ENCODE results near the gene NCL. TPM values are rescaled to one million over a fixed set of nuclear protein-coding genes. Genes with fewer than 3 reads are reported as not detected.

Gene NCL
- total RNA-seq, 1 experiment from 2014 or later: 557 TPM

DNA sequence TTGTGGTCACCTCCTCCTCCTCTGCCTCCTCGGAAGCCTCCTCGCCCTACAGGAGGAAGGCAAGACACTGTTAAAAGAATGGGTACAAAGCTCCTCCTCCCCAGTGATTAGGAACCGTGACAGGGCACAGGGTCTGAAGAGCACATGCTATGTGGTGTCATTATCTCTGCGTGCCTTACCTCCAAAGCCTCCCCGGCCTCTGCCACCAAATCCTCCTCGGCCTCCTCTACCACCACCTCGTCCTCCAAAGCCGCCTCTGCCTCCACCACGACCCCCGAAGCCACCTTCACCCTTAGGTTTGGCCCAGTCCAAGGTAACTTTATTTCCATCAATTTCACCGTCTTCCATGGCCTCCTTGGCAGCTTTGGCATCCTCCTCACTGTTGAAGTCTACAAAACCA is 9.1 kb downstream of the NCL start:
- ChIA-PET CTCF (interaction anchor here (0.7 kb wide), 1 partner anchor 351 kb away, joined by 4 read pairs; no protein-coding TSS in a partner anchor), POLR2A (ENCODE audit: unreplicated experiment) (interaction anchor here (0.6 to 0.7 kb wide), 2 partner anchors 44 to 65 kb away, joined by 3 to 7 read pairs; no protein-coding TSS in a partner anchor)
- no peak for DNase-seq
- H3K36me3 ChIP-seq (ENCODE audit: low read depth): peaks cover 53% of the 10 kb centered on the region
- TSS peak; percentile 40 for BruUV-seq (replicated peaks)
- H3K4me1 ChIP-seq (replicated peaks; ENCODE audit: insufficient read depth): no peaks in the 10 kb centered on the region
- H3K9me2 ChIP-seq (ENCODE audit: insufficient read depth): no peaks in the 10 kb centered on the region
- peaks cover 38% of the 10 kb centered on the region for H3K79me2 ChIP-seq (ENCODE audit: low read depth)
- H2AFZ ChIP-seq: no peak overlapping the region
- no peaks in the 10 kb centered on the region for H3K27me3 ChIP-seq (ENCODE audit: insufficient read depth, low read depth)
- H4K20me1 ChIP-seq (ENCODE audit: insufficient read depth): peaks cover 75% of the 10 kb centered on the region
- H3K4me2 ChIP-seq: no peak overlapping the region
- H3K9me3 ChIP-seq (ENCODE audit: insufficient read depth, low read depth): no peaks in the 10 kb centered on the region
- intact Hi-C loops (cut with micrococcal nuclease; ENCODE audit: unreplicated experiment): loop anchor here (10.0 kb wide), 1 partner anchor 630 kb away; no protein-coding TSS in a partner anchor
- no peak for TF ChIP-seq EZH2 (IDR thresholded peaks at IDR 0.05; ENCODE audit: low read depth)
- TF ChIP-seq, protein P1, sequence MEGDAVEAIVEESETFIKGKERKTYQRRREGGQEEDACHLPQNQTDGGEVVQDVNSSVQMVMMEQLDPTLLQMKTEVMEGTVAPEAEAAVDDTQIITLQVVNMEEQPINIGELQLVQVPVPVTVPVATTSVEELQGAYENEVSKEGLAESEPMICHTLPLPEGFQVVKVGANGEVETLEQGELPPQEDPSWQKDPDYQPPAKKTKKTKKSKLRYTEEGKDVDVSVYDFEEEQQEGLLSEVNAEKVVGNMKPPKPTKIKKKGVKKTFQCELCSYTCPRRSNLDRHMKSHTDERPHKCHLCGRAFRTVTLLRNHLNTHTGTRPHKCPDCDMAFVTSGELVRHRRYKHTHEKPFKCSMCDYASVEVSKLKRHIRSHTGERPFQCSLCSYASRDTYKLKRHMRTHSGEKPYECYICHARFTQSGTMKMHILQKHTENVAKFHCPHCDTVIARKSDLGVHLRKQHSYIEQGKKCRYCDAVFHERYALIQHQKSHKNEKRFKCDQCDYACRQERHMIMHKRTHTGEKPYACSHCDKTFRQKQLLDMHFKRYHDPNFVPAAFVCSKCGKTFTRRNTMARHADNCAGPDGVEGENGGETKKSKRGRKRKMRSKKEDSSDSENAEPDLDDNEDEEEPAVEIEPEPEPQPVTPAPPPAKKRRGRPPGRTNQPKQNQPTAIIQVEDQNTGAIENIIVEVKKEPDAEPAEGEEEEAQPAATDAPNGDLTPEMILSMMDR (conservative IDR thresholded peaks at IDR 0.05): no peak
- H3K4me3 ChIP-seq: no peak overlapping the region
- H3K27ac ChIP-seq: no peak overlapping the region
- peaks cover 98% of the 10 kb centered on the region for H3F3A ChIP-seq (ENCODE audit: insufficient read depth, low read depth)

DNA sequence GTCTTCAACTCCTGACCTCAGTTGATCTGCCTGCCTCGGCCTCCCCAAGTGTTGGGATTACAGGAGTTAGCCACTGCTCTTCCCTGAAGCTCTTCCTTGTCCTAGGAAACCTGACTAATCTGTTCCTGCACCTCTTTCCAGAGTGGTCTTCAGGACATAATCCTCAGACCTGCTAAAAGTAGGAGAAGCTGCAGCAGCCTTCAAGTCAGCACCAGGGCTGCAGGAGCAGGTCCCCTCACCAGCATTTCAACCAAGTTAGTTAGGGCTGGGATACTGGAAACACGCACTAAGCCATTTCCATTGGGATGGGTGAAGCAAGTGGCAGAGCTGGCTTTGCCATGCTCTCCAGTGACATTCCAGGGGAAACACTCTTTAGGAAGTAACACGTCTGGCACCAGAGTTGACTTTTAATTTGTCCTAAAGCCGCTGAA is 9.9 kb downstream of the NCL start:
- TF ChIP-seq, protein P1 (conservative IDR thresholded peaks at IDR 0.05): no peak
- TF ChIP-seq EZH2 (IDR thresholded peaks at IDR 0.05; ENCODE audit: low read depth): no peak
- Histone ChIP-seq H3K9me2 (ENCODE audit: insufficient read depth) (no peaks in the 10 kb centered on the region), H3K36me3 (ENCODE audit: low read depth) (peaks cover 46% of the 10 kb centered on the region), H3K4me3 (no peak overlapping the region), H3K27me3 (ENCODE audit: insufficient read depth, low read depth) (no peaks in the 10 kb centered on the region), H3F3A (ENCODE audit: insufficient read depth, low read depth) (peaks cover 90% of the 10 kb centered on the region), H3K9me3 (ENCODE audit: insufficient read depth, low read depth) (no peaks in the 10 kb centered on the region), H3K27ac (no peak overlapping the region), H3K4me2 (no peak overlapping the region), H3K4me1 (replicated peaks; ENCODE audit: insufficient read depth) (no peaks in the 10 kb centered on the region), H3K79me2 (ENCODE audit: low read depth) (peaks cover 30% of the 10 kb centered on the region), H4K20me1 (ENCODE audit: insufficient read depth) (peaks cover 66% of the 10 kb centered on the region), H2AFZ (no peak overlapping the region)
- no TSS peak for BruUV-seq (replicated peaks)
- DNase-seq: no peak
- intact Hi-C loops (cut with micrococcal nuclease; ENCODE audit: unreplicated experiment): loop anchor here (10.0 kb wide), 1 partner anchor 630 kb away; no protein-coding TSS in a partner anchor
- POLR2A ChIA-PET (ENCODE audit: unreplicated experiment): no interaction called here
- CTCF ChIA-PET: interaction anchor here (0.7 kb wide), 1 partner anchor 351 kb away, joined by 4 read pairs; no protein-coding TSS in a partner anchor

DNA sequence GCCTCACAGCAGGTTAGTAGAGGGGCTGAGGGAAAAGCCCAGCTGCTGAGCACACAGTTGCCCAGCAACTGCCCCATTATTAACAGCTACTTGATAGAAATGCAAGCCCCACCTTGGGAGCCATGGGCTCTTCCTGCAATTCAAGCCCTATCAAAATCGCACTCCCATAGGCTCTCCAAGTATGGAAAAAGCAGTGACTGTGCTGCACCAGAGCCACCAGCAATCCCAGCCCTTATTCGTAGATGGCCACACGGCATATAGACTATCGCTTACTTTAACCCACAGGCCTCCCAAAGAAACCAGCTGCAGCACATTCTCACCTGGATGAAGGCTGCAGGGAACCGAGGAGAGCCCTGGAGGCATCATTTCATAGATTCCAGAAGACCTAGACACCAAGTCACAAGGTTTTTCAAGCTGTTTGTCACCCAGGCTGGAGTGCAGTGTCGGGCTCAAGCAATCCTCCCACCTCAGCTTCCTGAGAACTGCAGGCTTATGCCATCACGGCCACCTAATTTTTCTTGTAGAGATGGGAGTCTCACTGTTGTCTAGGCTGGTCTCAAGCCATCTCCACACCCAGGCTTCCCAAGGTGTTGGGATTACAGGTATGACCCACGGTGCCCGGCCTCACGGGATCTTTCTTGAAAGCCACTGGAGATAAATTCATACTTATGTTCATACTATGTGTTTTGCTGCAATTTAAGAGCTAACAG is 11.3 kb downstream of the NCL start:
- H3K9me2 ChIP-seq (ENCODE audit: insufficient read depth): no peaks in the 10 kb centered on the region
- DNase-seq: peak in 1 of 2 experiments; percentile 53
- H3K9me3 ChIP-seq (ENCODE audit: insufficient read depth, low read depth): no peaks in the 10 kb centered on the region
- H3K36me3 ChIP-seq (ENCODE audit: low read depth): peaks cover 32% of the 10 kb centered on the region
- H3F3A ChIP-seq (ENCODE audit: insufficient read depth, low read depth): peaks cover 77% of the 10 kb centered on the region
- H2AFZ ChIP-seq: no peak overlapping the region
- no peaks in the 10 kb centered on the region for H3K27me3 ChIP-seq (ENCODE audit: insufficient read depth, low read depth)
- H3K4me2 ChIP-seq: no peak overlapping the region
- TF ChIP-seq, protein P1 (conservative IDR thresholded peaks at IDR 0.05): no peak
- no peak for TF ChIP-seq EZH2 (IDR thresholded peaks at IDR 0.05; ENCODE audit: low read depth)
- peaks cover 15% of the 10 kb centered on the region for H3K79me2 ChIP-seq (ENCODE audit: low read depth)
- peak overlapping the region; percentile 45 for H3K27ac ChIP-seq
- POLR2A ChIA-PET (ENCODE audit: unreplicated experiment): interaction anchor here (0.7 kb wide), 1 partner anchor 10 kb away, joined by 3 read pairs; no protein-coding TSS in a partner anchor
- H3K4me1 ChIP-seq (replicated peaks; ENCODE audit: insufficient read depth): no peaks in the 10 kb centered on the region
- CTCF ChIA-PET: interaction anchor here (0.5 to 0.8 kb wide), 2 partner anchors 106 to 226 kb away, joined by 3 to 4 read pairs; no protein-coding TSS in a partner anchor
- intact Hi-C loops (cut with micrococcal nuclease; ENCODE audit: unreplicated experiment): loop anchor here (1.0 to 10.0 kb wide), 4 partner anchors 41 to 628 kb away; no protein-coding TSS in a partner anchor
- peaks cover 52% of the 10 kb centered on the region for H4K20me1 ChIP-seq (ENCODE audit: insufficient read depth)
- no peak overlapping the region for H3K4me3 ChIP-seq
- BruUV-seq (replicated peaks): no TSS peak

All from PC-9 (cell line).